ENCODE measurements around the gene WDR91. TPM values are rescaled to one million over a fixed set of nuclear protein-coding genes. Genes with fewer than 3 reads are reported as not detected.

The WDR91 gene
- total RNA-seq, 2 experiments from 2014 or later, result 12.9 to 13.1 TPM

DNA sequence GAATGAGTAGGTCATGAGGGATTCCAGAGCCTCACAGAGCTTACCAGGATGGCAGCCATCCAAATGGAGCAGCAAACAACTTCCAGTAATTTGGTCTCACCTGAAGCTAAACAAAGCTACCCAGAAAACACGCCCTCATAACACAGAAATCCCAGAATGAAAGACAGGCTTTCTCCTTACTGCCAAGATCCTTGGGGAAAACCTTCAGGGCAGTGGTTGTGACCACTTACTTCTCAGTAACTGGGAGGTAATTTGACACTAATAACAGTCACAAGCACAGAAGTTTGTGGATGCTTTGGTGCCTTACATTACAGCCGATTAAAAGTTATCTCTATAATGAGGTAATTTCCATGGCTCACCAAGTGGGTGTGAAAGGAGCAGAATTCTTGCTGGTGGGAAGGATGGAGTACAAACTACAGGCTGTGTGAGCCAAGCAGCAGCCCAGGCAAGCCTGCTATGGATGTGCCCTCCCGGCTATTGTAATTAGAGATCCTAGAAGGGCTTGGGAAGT is 10.4 kb downstream of the WDR91 start:
- POLR2A ChIA-PET, result no interaction called here
- H3K4me3 Mint-ChIP-seq, result no peak overlapping the region
- intact Hi-C loops (cut with micrococcal nuclease), result no loop called here
- CTCF ChIA-PET, result interaction anchor here (1.0 kb wide), 1 partner anchor 73 kb away, joined by 3 read pairs; no protein-coding TSS in a partner anchor
- H3K27ac Mint-ChIP-seq, result no peak overlapping the region
- ATAC-seq (no peak), DNase-seq (no peak)
- peaks cover 49% of the 10 kb centered on the region for H3K36me3 Mint-ChIP-seq (ENCODE audit: low read depth)
- TF ChIP-seq, protein P1, sequence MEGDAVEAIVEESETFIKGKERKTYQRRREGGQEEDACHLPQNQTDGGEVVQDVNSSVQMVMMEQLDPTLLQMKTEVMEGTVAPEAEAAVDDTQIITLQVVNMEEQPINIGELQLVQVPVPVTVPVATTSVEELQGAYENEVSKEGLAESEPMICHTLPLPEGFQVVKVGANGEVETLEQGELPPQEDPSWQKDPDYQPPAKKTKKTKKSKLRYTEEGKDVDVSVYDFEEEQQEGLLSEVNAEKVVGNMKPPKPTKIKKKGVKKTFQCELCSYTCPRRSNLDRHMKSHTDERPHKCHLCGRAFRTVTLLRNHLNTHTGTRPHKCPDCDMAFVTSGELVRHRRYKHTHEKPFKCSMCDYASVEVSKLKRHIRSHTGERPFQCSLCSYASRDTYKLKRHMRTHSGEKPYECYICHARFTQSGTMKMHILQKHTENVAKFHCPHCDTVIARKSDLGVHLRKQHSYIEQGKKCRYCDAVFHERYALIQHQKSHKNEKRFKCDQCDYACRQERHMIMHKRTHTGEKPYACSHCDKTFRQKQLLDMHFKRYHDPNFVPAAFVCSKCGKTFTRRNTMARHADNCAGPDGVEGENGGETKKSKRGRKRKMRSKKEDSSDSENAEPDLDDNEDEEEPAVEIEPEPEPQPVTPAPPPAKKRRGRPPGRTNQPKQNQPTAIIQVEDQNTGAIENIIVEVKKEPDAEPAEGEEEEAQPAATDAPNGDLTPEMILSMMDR (IDR thresholded peaks at IDR 0.05), result no peak
- H3K27me3 Mint-ChIP-seq, result no peaks in the 10 kb centered on the region
- H3K9me3 Mint-ChIP-seq, result no peaks in the 10 kb centered on the region
- H3K4me1 Mint-ChIP-seq (ENCODE audit: low read depth), result peaks cover 41% of the 10 kb centered on the region

GRCh38 chr7:135199439-135199838 is 11.9 kb downstream of the WDR91 start:
- Mint-ChIP-seq H3K9me3 (no peaks in the 10 kb centered on the region), H3K36me3 (ENCODE audit: low read depth) (peaks cover 50% of the 10 kb centered on the region), H3K4me3 (no peak overlapping the region), H3K27ac (no peak overlapping the region), H3K4me1 (ENCODE audit: low read depth) (peaks cover 38% of the 10 kb centered on the region), H3K27me3 (no peaks in the 10 kb centered on the region)
- ATAC-seq (no peak), DNase-seq (no peak)
- intact Hi-C loops (cut with micrococcal nuclease), result no loop called here
- POLR2A ChIA-PET, result no interaction called here
- TF ChIP-seq, protein P1 (IDR thresholded peaks at IDR 0.05), result no peak
- CTCF ChIA-PET, result no interaction called here

DNA sequence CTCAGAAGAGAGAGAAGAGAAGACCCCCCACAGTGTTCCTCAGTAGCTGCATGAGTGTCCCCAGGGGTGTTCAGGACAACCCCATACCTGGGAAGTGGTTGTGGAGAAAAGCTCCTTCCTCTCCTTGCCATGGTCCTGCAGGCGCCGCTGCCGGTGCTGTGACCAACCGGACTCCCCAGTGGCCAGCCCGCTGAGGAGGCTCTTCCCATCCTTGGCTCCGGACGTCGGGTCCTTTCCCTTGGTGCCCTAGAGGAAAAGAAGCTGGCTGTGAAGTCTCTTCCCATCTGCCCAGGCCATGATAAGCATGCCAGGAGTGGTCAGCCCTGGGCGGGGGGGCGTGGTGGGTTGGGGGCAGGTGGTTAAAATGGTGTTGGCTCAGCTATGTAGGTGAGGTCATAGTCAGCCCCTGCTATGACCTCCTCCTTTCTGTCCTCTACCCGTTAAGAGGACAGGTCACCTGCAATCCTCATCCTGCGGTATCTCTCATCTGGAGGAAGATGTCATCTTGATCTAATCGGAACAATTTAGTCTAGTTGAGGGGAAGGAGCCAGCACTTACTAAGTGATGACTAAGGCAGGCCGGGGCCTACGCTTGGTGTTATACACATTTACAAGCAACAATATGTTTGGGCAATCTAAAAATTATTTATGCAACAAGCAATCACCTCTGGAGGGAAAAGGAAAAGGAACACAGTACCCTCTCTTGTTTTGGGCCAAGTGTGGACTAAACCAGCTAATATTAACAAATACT is 13.2 kb downstream of the WDR91 start:
- no peak for ATAC-seq
- peaks cover 26% of the 10 kb centered on the region for H3K4me1 Mint-ChIP-seq (ENCODE audit: low read depth)
- ChIA-PET CTCF (interaction anchor here (1.0 to 1.5 kb wide), 3 partner anchors 13 to 77 kb away, joined by 3 read pairs; no protein-coding TSS in a partner anchor), POLR2A (interaction anchor here (1.8 kb wide), 1 partner anchor 10 kb away, joined by 4 read pairs; no protein-coding TSS in a partner anchor)
- H3K9me3 Mint-ChIP-seq, result no peaks in the 10 kb centered on the region
- no peak overlapping the region for H3K4me3 Mint-ChIP-seq
- H3K36me3 Mint-ChIP-seq (ENCODE audit: low read depth), result peaks cover 53% of the 10 kb centered on the region
- intact Hi-C loops (cut with micrococcal nuclease), result no loop called here
- TF ChIP-seq, protein P1 (IDR thresholded peaks at IDR 0.05), result no peak
- DNase-seq, result no peak
- no peaks in the 10 kb centered on the region for H3K27me3 Mint-ChIP-seq
- no peak overlapping the region for H3K27ac Mint-ChIP-seq

- TF ChIP-seq, protein P1 (IDR thresholded peaks at IDR 0.05), result no peak
- intact Hi-C loops (cut with micrococcal nuclease), result no loop called here
- H3K27ac Mint-ChIP-seq, result no peak overlapping the region
- H3K4me1 Mint-ChIP-seq (ENCODE audit: low read depth), result peaks cover 19% of the 10 kb centered on the region
- no peak overlapping the region for H3K4me3 Mint-ChIP-seq
- ChIA-PET CTCF (no interaction called here), POLR2A (interaction anchor here (1.8 kb wide), 1 partner anchor 10 kb away, joined by 4 read pairs; no protein-coding TSS in a partner anchor)
- H3K36me3 Mint-ChIP-seq (ENCODE audit: low read depth), result peaks cover 53% of the 10 kb centered on the region
- H3K27me3 Mint-ChIP-seq, result no peaks in the 10 kb centered on the region
- ATAC-seq, result no peak
- no peak for DNase-seq
- H3K9me3 Mint-ChIP-seq, result no peaks in the 10 kb centered on the region
Observed at GRCh38 chr7:135197343-135197742, 14.0 kb downstream of the WDR91 start.

DNA sequence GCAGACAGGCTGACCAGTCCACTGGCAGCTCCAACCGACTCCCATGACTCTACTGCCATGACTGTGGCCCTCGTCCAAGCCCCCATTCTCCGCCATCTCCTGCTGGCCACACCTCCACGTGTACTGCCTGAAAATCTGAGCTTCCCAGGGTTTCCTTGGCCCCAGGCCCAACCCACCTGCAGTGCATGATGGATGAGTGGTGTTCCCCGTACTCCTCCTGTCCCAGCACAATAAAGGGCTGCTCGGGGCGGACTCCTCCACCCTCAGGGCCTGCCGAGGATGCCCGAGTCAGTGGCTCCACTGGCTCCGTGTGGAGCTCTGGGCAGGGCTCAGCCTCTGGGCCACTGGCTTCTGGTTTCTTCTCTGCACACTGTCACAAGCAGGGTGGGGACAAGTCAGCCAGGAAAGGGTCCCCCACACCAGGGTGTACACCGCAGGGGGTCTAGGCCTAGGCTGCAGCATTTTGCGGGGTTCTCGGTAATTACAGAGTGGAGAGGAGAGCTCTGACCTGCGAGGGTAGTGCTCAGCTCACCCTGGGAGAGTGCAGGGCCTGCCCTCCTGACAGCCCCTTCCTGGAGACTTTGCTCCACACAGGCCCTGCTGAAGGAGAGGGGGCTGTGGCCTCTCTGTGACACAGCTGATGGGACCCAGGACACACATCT is 15.2 kb downstream of the WDR91 start:
- ATAC-seq, result no peak
- Mint-ChIP-seq H3K27ac (no peak overlapping the region), H3K9me3 (no peaks in the 10 kb centered on the region), H3K27me3 (no peaks in the 10 kb centered on the region), H3K4me3 (no peak overlapping the region), H3K36me3 (ENCODE audit: low read depth) (peaks cover 47% of the 10 kb centered on the region), H3K4me1 (ENCODE audit: low read depth) (peaks cover 12% of the 10 kb centered on the region)
- CTCF ChIA-PET, result no interaction called here
- intact Hi-C loops (cut with micrococcal nuclease), result no loop called here
- no peak for DNase-seq
- POLR2A ChIA-PET, result interaction anchor here (1.0 to 2.0 kb wide), 3 partner anchors 8 to 25 kb away, joined by 3 to 7 read pairs (median 4); no protein-coding TSS in a partner anchor
- TF ChIP-seq, protein P1 (IDR thresholded peaks at IDR 0.05), result no peak

Measured in activated CD8-positive, alpha-beta T cell treated with anti-CD3 and anti-CD28 coated beads for 36 hours (primary cell).